HL-60 (cell line): Measurements from ENCODE around the gene ERBB4.

Source experiments
- DNase-seq, 2 experiments: peaks; one replicate each; pipeline ENCODE4 v3.0.0-alpha.2; 2010 to 2020; ENCODE audit warnings: low read depth in 1 of 2, low spot score in 1 of 2
- H3K27ac ChIP-seq: fragments of 250-450 bp; sonication (Bioruptor Pico); replicated peaks from 2 replicates; pipeline ENCODE4 v1.5.1; 2020; ENCODE audit warnings: mild to moderate bottlenecking, moderate library complexity
- H3K27me3 ChIP-seq: fragments of 250-450 bp; sonication (Bioruptor Pico); 2 replicates; pipeline ENCODE4 v1.5.1; 2021; ENCODE audit warnings: mild to moderate bottlenecking, moderate library complexity; ENCODE audit not compliant: insufficient read depth, poor library complexity, severe bottlenecking
- H3K4me3 ChIP-seq: replicated peaks from 2 replicates; pipeline ENCODE4 v1.5.1; 2011; ENCODE audit warnings: mild to moderate bottlenecking, control low read depth, low read length; ENCODE audit not compliant: insufficient read depth
- GABPA ChIP-seq: IDR thresholded peaks from 2 replicates; pipeline ENCODE4 v1.6.1; 2012; ENCODE audit warnings: low read depth
- POLR2AphosphoS5 ChIP-seq: IDR thresholded peaks from 2 replicates; pipeline ENCODE4 v1.6.1; 2012; ENCODE audit warnings: low read depth
- SPI1 ChIP-seq: IDR thresholded peaks from 2 replicates; pipeline ENCODE4 v1.6.1; 2012; ENCODE audit warnings: low read depth, mild to moderate bottlenecking, borderline replicate concordance
- TF ChIP-seq, protein P1 (sequence below): IDR thresholded peaks from one replicate; pipeline ENCODE4 v1.5.1; 2011; ENCODE audit warnings: low read length, control low read depth, inconsistent platforms; ENCODE audit not compliant: insufficient read depth
- TF ChIP-seq, protein P2 (sequence below): IDR thresholded peaks from 2 replicates; pipeline ENCODE4 v1.6.1; 2012; ENCODE audit warnings: low read depth; ENCODE audit not compliant: insufficient replicate concordance

ERBB4 gene

DNA sequence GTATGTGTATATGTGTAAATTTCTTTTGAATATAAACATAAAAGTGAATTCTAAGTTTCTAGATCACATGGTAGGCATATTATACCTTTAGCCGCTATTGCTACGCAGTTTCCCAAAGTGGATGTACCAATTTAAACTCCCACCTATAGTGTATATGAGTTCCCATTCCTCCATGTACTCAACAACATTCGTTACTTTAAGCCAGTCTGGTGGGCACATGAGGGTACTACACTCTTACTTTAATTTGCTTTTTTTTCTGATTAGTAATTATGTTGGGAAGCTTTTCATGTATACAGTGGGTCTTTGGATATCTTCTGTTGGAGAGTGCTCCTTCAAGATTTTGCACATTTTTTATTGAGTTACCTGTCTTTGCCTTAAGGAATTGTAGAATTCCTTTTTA, 683.8 kb downstream of the ERBB4 start:
- DNase-seq = no peak
- Histone ChIP-seq H3K27ac (no peak overlapping the region), H3K27me3 (no peaks in the 10 kb centered on the region), H3K4me3 (no peak overlapping the region)
- TF ChIP-seq SPI1 (no peak), GABPA (no peak), POLR2AphosphoS5 (no peak)
- TF ChIP-seq, protein P1, sequence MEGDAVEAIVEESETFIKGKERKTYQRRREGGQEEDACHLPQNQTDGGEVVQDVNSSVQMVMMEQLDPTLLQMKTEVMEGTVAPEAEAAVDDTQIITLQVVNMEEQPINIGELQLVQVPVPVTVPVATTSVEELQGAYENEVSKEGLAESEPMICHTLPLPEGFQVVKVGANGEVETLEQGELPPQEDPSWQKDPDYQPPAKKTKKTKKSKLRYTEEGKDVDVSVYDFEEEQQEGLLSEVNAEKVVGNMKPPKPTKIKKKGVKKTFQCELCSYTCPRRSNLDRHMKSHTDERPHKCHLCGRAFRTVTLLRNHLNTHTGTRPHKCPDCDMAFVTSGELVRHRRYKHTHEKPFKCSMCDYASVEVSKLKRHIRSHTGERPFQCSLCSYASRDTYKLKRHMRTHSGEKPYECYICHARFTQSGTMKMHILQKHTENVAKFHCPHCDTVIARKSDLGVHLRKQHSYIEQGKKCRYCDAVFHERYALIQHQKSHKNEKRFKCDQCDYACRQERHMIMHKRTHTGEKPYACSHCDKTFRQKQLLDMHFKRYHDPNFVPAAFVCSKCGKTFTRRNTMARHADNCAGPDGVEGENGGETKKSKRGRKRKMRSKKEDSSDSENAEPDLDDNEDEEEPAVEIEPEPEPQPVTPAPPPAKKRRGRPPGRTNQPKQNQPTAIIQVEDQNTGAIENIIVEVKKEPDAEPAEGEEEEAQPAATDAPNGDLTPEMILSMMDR = no peak
- TF ChIP-seq, protein P2, sequence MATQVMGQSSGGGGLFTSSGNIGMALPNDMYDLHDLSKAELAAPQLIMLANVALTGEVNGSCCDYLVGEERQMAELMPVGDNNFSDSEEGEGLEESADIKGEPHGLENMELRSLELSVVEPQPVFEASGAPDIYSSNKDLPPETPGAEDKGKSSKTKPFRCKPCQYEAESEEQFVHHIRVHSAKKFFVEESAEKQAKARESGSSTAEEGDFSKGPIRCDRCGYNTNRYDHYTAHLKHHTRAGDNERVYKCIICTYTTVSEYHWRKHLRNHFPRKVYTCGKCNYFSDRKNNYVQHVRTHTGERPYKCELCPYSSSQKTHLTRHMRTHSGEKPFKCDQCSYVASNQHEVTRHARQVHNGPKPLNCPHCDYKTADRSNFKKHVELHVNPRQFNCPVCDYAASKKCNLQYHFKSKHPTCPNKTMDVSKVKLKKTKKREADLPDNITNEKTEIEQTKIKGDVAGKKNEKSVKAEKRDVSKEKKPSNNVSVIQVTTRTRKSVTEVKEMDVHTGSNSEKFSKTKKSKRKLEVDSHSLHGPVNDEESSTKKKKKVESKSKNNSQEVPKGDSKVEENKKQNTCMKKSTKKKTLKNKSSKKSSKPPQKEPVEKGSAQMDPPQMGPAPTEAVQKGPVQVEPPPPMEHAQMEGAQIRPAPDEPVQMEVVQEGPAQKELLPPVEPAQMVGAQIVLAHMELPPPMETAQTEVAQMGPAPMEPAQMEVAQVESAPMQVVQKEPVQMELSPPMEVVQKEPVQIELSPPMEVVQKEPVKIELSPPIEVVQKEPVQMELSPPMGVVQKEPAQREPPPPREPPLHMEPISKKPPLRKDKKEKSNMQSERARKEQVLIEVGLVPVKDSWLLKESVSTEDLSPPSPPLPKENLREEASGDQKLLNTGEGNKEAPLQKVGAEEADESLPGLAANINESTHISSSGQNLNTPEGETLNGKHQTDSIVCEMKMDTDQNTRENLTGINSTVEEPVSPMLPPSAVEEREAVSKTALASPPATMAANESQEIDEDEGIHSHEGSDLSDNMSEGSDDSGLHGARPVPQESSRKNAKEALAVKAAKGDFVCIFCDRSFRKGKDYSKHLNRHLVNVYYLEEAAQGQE = no peak

DNA sequence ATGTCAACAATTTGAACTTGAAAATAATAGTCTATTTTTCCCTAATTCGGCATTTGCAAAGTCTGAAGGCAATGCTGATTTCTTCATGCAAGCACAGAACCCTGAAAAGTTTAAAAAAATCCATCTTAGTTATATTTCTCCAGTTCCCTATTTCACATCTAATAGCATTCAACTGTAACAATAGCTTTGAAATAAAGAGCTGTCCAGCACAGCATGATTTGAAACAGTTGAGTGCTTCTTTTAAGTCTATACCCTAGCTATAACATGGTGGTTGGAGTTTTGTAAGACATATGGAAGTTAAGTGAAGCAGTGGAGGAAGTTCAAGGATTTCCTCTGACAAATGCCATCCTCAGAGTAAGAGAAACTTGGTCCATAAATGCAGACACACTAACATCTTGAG, 691.9 kb downstream of the ERBB4 start:
- Histone ChIP-seq H3K27me3 (no peaks in the 10 kb centered on the region), H3K4me3 (no peak overlapping the region), H3K27ac (no peak overlapping the region)
- DNase-seq = no peak
- TF ChIP-seq, protein P2 = peak; percentile 86
- TF ChIP-seq GABPA = no peak

DNA sequence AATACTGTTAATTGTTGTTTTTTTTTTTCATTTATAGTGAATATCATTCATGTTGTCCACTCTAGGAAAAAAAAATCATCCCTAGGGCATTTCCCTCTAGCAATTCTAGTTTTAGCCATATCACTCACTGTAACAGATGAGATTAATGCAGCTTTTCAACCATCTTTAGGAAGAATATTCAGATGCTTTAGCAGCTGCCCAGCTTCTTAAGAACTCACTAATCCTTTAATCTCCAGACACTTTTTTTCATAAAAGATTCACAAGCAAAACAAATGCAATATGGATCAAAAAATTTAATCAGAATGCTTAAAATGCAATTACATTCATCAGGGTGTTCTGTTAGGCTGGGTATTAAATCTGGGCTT, 692.6 kb downstream of the ERBB4 start:
- no peak for TF ChIP-seq SPI1
- TF ChIP-seq, protein P2 = no peak
- TF ChIP-seq GABPA = no peak
- TF ChIP-seq, protein P1 = no peak
- no peak for TF ChIP-seq POLR2AphosphoS5
- Histone ChIP-seq H3K27me3 (no peaks in the 10 kb centered on the region), H3K4me3 (no peak overlapping the region), H3K27ac (no peak overlapping the region)
- no peak for DNase-seq
